ENCODE results near the gene DMD. TPM values are rescaled to one million over a fixed set of nuclear protein-coding genes. Genes with fewer than 3 reads are reported as not detected.

Gene DMD
- polyA plus RNA-seq, 3 donors from 2014 or later: not detected

DNA sequence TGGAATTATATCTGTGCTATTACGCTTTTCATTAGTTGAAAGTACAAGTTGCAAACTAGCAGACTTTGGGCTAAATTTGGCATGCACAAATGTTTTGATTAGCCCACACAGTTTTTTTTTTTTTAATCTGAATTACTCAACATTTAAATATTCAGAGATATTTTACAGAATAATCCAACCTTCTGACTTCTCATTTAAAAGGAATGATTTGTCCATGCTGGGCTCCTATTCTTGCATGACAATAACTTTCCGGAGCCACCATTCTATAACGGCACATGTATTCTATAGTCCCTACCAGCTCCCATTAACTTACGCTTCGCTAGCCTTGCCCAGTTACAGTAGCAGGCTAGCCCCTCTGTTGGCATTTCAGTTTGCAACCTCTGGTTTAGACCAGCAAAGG, 1920.2 kb downstream of the DMD start:
- no peak overlapping the region for H3K27ac Mint-ChIP-seq
- peaks cover 0 to 6% (median 0%) of the 10 kb centered on the region in 6 donors for H3K9me3 Mint-ChIP-seq
- H3K27me3 Mint-ChIP-seq (ENCODE audit: low read depth in 3 of 3): peaks cover 2 to 3% (median 3%) of the 10 kb centered on the region in 3 donors
- H3K4me1 Mint-ChIP-seq: no peaks in the 10 kb centered on the region
- no peaks in the 10 kb centered on the region for H3K36me3 Mint-ChIP-seq
- no peak for DNase-seq
- no peak overlapping the region for H3K4me3 Mint-ChIP-seq

DNA sequence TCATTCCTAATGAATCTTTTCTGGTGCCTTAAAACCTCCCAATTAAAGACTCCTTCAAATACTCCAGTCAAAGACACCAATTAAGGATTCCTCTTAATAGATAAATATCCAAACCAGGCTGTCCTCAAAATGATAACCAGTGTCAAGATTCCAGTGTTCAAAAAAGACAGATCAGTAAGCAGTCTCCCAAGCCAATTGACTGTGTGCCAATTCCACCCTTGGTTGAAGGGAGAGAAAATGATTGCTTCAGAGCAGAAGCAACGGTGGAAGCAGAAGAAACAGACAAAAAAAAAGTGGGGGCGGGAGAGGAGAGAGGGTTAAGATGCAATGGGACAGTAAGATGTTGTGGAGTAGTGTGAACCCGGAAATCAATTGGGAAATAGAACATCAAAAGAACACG, 1923.5 kb downstream of the DMD start:
- no peak overlapping the region for H3K4me3 Mint-ChIP-seq
- H3K27me3 Mint-ChIP-seq (ENCODE audit: low read depth in 3 of 3): peaks cover 2 to 3% (median 3%) of the 10 kb centered on the region in 3 donors
- H3K4me1 Mint-ChIP-seq: no peaks in the 10 kb centered on the region
- peaks cover 0 to 8% (median under 1%) of the 10 kb centered on the region in 6 donors for H3K9me3 Mint-ChIP-seq
- no peaks in the 10 kb centered on the region for H3K36me3 Mint-ChIP-seq
- DNase-seq: no peak
- H3K27ac Mint-ChIP-seq: no peak overlapping the region

DNA sequence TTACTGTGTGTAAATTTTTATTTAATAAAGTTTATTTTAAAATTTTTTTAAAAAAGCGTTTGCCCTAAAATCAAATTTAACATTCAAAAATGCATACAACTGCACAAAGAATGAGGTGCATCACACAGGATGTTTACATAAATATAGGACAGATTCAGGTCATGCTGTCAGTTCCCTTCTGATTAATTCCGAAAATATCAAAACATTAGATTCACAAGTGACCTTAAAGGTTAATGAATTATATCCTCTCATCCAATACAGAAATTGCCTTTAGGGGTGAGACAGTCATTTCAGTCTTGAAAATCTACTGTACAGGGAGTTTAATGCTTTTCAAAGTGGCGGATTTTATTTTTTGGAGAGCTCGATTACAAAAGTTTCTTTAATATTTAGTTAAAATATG, 1930.8 kb downstream of the DMD start:
- no peak overlapping the region for H3K4me3 Mint-ChIP-seq
- H3K36me3 Mint-ChIP-seq: no peaks in the 10 kb centered on the region
- H3K4me1 Mint-ChIP-seq: no peaks in the 10 kb centered on the region
- DNase-seq: no peak
- H3K9me3 Mint-ChIP-seq: peaks cover 0 to 3% (median under 1%) of the 10 kb centered on the region in 6 donors
- H3K27ac Mint-ChIP-seq: no peak overlapping the region
- H3K27me3 Mint-ChIP-seq (ENCODE audit: low read depth in 3 of 3): peaks cover 3 to 6% (median 3%) of the 10 kb centered on the region in 3 donors

DNA sequence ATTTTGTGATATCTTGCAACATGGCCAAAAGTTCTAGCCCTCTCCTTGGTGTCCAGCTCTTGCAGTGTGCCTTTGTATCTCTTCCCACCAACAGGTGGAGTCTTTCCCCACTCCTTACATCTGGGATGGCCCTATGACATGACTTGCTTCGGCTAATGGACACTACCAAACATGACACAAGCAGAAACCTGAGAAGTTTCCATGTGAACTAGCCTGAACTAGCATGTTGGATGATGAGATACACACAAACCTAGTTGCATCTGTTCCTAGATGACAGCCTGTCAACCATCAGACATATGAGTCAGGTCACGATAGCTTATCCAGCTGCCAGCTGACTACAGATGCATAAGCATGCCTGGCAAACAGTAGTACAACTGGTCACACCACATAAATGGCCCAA, 1932.0 kb downstream of the DMD start:
- H3K9me3 Mint-ChIP-seq: peaks cover 0 to 3% (median 0%) of the 10 kb centered on the region in 6 donors
- H3K27me3 Mint-ChIP-seq (ENCODE audit: low read depth in 3 of 3): peaks cover 3 to 6% (median 3%) of the 10 kb centered on the region in 3 donors
- no peak overlapping the region for H3K4me3 Mint-ChIP-seq
- H3K4me1 Mint-ChIP-seq: no peaks in the 10 kb centered on the region
- no peaks in the 10 kb centered on the region for H3K36me3 Mint-ChIP-seq
- no peak overlapping the region for H3K27ac Mint-ChIP-seq
- no peak for DNase-seq

DNA sequence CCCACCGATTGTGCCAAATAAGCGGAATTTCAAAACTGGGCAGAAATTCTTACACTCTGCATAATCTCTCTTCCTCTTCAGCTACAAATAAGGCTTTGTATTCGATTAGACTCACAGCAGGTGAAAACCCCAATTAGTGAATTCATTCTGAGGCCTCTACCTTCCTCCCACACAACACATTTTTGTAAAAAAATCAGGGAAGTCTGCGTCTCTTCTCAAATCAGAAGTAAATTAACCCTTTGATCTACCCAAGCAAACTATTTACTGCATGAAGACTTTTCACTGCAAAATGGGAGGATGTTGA, 1938.9 kb downstream of the DMD start:
- H3K4me1 Mint-ChIP-seq: no peaks in the 10 kb centered on the region
- no peak overlapping the region for H3K27ac Mint-ChIP-seq
- H3K4me3 Mint-ChIP-seq: no peak overlapping the region
- no peaks in the 10 kb centered on the region for H3K36me3 Mint-ChIP-seq
- H3K27me3 Mint-ChIP-seq (ENCODE audit: low read depth in 3 of 3): peaks cover 0 to 4% (median 4%) of the 10 kb centered on the region in 3 donors
- H3K9me3 Mint-ChIP-seq: peaks cover 0 to 3% (median 0%) of the 10 kb centered on the region in 6 donors
- no peak for DNase-seq

DNA sequence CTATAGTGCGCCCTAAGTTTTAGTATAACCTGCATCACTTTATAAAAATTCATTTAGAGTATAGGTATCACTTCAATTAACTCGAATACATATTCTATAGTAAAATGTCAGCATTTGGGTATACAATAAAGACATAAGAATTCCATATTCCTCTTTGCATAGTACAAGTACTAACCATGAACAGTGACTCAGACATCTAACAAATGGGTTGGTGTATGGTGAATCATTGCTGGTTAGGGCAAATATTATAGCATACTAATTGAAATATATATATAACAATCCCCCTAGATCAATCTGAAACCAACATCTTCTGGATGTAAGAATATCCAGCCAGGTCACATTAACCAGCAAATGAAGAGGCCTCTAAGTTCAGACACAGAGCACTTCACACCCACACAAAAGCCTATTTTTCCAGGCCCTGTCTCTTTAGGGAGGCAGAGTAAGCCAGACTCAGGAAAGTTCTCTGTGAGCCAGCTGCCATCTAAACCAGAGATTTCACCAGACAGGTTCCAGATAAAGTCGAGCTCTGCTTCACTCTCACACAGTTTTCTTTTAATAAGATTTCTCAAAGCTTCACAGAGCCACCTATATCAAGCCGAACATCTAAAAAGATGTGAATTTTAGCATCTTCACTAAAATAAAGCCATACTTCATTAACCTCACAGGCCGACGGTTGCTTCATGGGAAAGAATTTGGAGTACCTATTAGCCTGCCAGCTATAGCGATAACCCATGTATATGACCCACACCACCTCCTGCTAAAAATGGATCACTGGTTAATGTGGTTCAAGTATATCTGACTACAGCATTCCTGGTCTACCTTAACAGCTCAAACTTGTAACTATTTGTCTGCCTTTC, 1939.5 kb downstream of the DMD start:
- Mint-ChIP-seq H3K9me3 (peaks cover 0 to 3% (median 0%) of the 10 kb centered on the region in 6 donors), H3K27me3 (ENCODE audit: low read depth in 3 of 3) (peaks cover 0 to 5% (median 0%) of the 10 kb centered on the region in 3 donors), H3K4me3 (no peak overlapping the region), H3K27ac (no peak overlapping the region), H3K4me1 (no peaks in the 10 kb centered on the region), H3K36me3 (no peaks in the 10 kb centered on the region)
- DNase-seq: no peak

DNA sequence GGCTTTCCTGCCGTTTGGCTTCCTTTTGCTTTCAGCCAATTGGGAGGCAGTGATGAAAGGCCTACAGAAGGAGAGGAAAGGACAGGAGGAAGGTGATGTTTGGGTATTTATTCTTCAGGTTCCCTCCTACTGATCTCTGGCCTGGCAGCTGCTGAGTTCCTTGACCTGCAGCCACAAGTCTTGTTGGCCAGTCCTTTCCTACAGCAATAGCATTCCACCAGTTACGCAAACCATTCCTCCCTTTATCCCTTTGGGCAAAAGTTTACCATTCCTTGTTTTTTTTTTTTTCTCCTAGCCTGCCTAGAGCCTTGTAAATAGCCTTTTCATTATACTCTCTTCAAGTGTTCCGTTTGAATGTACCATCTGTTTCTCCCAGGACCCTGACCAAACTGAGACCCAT, 1941.4 kb downstream of the DMD start:
- Mint-ChIP-seq H3K27me3 (ENCODE audit: low read depth in 3 of 3) (peaks cover 2 to 5% (median 4%) of the 10 kb centered on the region in 3 donors), H3K36me3 (no peaks in the 10 kb centered on the region), H3K9me3 (peaks cover 0 to 5% (median 0%) of the 10 kb centered on the region in 6 donors), H3K4me1 (no peaks in the 10 kb centered on the region), H3K27ac (peak overlapping the region in 1 of 6 donors; percentile 10), H3K4me3 (no peak overlapping the region)
- DNase-seq: no peak

DNA sequence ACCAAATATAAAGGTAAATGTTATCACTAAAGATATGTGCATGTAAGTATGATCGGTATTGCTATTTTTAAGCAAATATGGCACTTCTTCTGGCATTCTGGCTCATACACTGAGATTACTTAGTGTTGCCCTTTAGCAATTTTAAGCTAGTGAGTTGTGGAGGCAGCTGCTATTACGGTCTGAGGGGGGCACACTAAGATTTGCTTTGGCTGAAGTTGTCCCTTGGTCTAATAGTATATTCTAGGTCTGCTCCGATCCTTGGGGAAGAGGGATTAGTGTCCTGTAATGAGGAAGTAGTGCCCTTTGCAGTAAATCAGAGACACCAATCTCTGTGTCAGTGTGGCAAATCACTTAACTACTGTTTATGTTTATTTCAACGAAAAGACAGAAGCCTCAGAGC, 1943.0 kb downstream of the DMD start:
- Mint-ChIP-seq H3K9me3 (peaks cover 0 to 7% (median 0%) of the 10 kb centered on the region in 6 donors), H3K27me3 (ENCODE audit: low read depth in 3 of 3) (peaks cover 3 to 7% (median 4%) of the 10 kb centered on the region in 3 donors), H3K27ac (no peak overlapping the region), H3K4me1 (no peaks in the 10 kb centered on the region), H3K4me3 (no peak overlapping the region), H3K36me3 (no peaks in the 10 kb centered on the region)
- no peak for DNase-seq

DNA sequence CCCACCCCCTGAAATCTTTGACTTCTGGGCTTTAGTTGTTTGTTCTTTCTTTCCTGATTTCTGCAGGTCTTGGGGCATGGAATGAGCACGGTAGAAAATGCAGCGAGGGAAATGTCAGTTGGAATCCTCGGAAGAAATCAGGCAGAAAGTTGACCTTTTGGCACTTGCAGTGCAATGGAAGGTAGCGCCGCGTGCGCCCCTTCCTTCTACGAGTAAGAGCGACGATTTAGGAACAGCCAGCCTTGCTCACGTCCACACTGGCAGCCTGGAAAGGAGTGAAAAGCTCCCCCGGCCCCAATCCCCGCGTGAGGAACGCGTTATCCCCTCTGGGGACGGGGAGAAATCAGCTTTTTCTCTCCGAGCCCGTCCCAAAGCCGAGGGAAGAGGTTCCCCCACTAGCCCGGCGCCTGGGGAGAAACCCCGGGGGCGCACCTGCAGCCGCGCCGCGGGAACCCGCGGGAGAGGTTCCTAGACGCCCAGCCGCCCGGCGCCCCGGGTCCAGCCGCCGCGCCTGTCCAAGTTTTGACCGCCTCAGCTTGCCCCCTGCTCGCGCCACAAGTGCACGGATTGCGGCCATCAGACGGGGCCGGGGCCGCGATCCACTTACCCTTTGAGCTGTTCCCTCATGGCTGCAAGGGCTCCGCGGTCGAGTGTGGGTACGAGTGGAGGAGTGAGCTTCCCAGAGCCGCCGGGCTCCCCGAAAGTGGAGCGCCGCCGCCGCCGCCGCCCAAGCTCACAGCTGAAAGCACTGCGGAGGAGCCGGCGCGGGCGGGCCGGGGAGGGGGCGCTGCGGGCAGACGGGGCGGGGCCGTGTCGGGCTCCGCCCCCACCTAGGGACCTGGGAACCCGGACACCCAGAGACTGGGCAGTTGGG, 1944.9 kb downstream of the DMD start:
- Mint-ChIP-seq H3K9me3 (peaks cover 0 to 7% (median 0%) of the 10 kb centered on the region in 6 donors), H3K27me3 (ENCODE audit: low read depth in 3 of 3) (peaks cover 3 to 7% (median 4%) of the 10 kb centered on the region in 3 donors), H3K4me1 (no peaks in the 10 kb centered on the region), H3K36me3 (no peaks in the 10 kb centered on the region), H3K4me3 (peak overlapping the region in 2 of 5 donors; percentile 38 to 45), H3K27ac (no peak overlapping the region)
- DNase-seq: no peak

DNA sequence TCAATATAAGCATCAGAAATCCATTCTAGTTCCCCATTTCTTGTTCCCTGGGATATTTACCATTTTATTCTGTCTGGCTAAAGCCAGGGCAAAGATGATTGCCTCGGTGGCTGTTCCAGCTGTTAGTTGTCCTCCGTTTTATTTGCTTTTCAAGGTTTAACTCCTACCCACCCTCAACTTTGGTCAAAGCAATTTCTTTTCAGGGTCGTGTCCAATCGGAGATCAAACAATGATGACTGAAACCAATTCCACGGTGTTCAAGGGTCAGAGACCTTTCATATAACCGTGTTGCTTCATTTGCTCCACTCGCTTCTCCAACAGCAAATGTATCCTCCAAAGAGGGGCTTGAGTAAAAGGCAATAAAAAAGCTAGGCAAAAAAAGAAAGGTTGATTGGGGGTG, 1946.0 kb downstream of the DMD start:
- Mint-ChIP-seq H3K4me3 (no peak overlapping the region), H3K9me3 (peaks cover 0 to 7% (median 0%) of the 10 kb centered on the region in 6 donors), H3K27me3 (ENCODE audit: low read depth in 3 of 3) (peaks cover 3 to 7% (median 4%) of the 10 kb centered on the region in 3 donors), H3K36me3 (no peaks in the 10 kb centered on the region), H3K4me1 (no peaks in the 10 kb centered on the region), H3K27ac (no peak overlapping the region)
- DNase-seq: no peak

DNA sequence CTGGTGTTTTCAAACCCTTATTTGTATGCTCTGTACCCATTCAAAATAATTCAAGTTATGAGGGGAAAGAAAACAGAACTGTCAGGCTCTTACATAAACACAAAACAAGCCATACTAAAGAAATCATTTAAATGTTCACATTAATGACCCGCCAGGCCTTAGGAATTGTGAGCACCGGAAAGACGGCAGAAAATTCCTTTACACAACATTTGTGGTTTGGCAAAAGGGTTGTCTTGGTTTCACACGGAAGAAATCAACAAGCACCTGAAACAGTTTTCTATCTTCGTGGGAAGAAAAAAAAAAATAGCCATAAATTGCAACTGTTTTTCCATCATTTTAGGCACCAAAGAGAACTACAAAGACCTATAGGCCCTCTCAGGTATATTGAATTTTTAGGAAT, 1951.0 kb downstream of the DMD start:
- H3K36me3 Mint-ChIP-seq: no peaks in the 10 kb centered on the region

DNA sequence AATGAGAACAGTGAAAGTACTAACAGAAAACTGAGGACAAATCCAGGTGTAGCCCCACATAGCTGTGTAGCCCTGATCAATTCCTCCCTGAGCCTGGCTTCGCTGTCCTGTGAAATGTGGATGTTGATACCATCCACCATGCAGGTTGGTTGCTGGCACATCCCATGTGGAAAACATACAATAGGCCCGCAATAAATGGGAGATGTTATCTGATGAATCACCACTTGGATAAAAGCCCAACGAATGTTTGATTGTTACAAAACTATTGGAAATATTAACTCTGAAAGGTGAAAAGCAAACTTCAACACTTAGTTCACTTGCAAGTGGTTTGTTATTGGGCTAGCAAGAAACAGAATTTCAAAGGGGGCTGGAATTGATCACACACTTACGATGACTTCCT, 1953.2 kb downstream of the DMD start:
- Mint-ChIP-seq H3K27ac (no peak overlapping the region), H3K9me3 (peaks cover 0 to 3% (median 0%) of the 10 kb centered on the region in 6 donors), H3K4me1 (no peaks in the 10 kb centered on the region), H3K27me3 (ENCODE audit: low read depth in 3 of 3) (no peaks in the 10 kb centered on the region), H3K36me3 (no peaks in the 10 kb centered on the region), H3K4me3 (no peak overlapping the region)
- no peak for DNase-seq

More for the DNA sequence above, 1951.0 kb downstream of the DMD start:
- Mint-ChIP-seq H3K27me3 (ENCODE audit: low read depth in 3 of 3) (peaks cover 0 to 7% (median 0%) of the 10 kb centered on the region in 3 donors), H3K27ac (no peak overlapping the region), H3K4me3 (no peak overlapping the region), H3K9me3 (peaks cover 0 to 5% (median 0%) of the 10 kb centered on the region in 6 donors), H3K4me1 (no peaks in the 10 kb centered on the region)
- DNase-seq: no peak

DNA sequence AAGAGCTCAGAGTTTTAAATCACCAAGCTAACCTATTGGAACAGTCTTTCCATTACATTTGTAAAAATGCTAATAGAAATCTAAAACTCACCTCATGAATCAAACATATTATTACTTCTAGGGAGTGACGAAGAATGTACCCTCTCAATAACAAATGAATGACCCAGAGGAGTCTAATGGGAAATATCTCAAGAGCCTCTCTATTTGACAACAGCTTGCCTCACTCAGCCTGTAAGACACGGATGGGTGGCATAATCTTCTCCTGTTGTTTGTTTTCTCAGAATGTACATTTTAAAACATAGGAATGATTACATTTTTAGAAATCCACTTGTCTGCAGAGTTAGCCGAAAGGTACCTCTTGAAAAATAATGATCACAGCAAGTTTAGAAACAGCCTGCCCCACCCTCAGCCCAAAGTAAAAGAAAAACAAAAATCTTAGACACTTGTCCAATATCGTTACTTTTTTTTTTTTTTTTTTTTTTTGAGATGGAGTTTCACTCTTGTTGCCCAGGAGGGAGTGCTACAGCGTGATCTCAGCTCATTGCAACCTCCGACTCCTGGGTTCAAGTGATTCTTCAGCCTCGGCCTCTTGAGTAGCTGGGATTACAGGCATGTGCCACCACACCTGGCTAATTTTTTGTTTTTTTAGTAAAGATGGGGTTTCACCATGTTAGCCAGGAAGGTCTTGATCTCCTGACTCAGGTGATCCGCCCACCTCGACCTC, 1955.9 kb downstream of the DMD start:
- H3K27ac Mint-ChIP-seq: no peak overlapping the region
- DNase-seq: no peak
- no peak overlapping the region for H3K4me3 Mint-ChIP-seq
- H3K4me1 Mint-ChIP-seq: no peaks in the 10 kb centered on the region
- H3K9me3 Mint-ChIP-seq: peaks cover 0 to 3% (median 0%) of the 10 kb centered on the region in 6 donors
- no peaks in the 10 kb centered on the region for H3K36me3 Mint-ChIP-seq
- peaks cover 0 to 2% (median 2%) of the 10 kb centered on the region in 3 donors for H3K27me3 Mint-ChIP-seq (ENCODE audit: low read depth in 3 of 3)

Data from immature natural killer cell (primary cell).